ENCODE data around the gene INTS1.
"Not testable (repeated sequence)": the region's sequence is repeated elsewhere in the genome, so short reads cannot be mapped to it uniquely, and the experiment has no call there.

Gene INTS1

GRCh38 chr7:1520539-1521234 is 16.5 kb upstream of the INTS1 start:
- no peak overlapping the region for H3K4me3 ChIP-seq (ENCODE audit: low read depth, low read length)
- no peak for DNase-seq (ENCODE audit: low read depth)
- no peak for TF ChIP-seq CTCF (IDR thresholded peaks at IDR 0.05; ENCODE audit: insufficient read depth, low read depth, low read length, missing control alignments)

GRCh38 chr7:1519322-1519922 is 15.2 kb upstream of the INTS1 start:
- H3K4me3 ChIP-seq (ENCODE audit: low read depth, low read length); DNase-seq (ENCODE audit: low read depth): not testable (repeated sequence)

GRCh38 chr7:1516586-1517251 is 12.5 kb upstream of the INTS1 start:
- no peak for TF ChIP-seq CTCF (IDR thresholded peaks at IDR 0.05; ENCODE audit: insufficient read depth, low read depth, low read length, missing control alignments)
- H3K4me3 ChIP-seq (ENCODE audit: low read depth, low read length): no peak overlapping the region
- DNase-seq (ENCODE audit: low read depth): no peak

- H3K4me3 ChIP-seq (ENCODE audit: low read depth, low read length); DNase-seq (ENCODE audit: low read depth): not testable (repeated sequence)
These were observed 11.3 kb upstream of the INTS1 start for GRCh38 chr7:1515509-1515967.

- no peak for TF ChIP-seq CTCF (IDR thresholded peaks at IDR 0.05; ENCODE audit: insufficient read depth, low read depth, low read length, missing control alignments)
- H3K4me3 ChIP-seq (ENCODE audit: low read depth, low read length): no peak overlapping the region
- no peak for DNase-seq (ENCODE audit: low read depth)
These were observed 10.8 kb upstream of the INTS1 start for GRCh38 chr7:1514995-1515401.

- DNase-seq (ENCODE audit: low read depth): no peak
- no peak for TF ChIP-seq CTCF (IDR thresholded peaks at IDR 0.05; ENCODE audit: insufficient read depth, low read depth, low read length, missing control alignments)
- H3K4me3 ChIP-seq (ENCODE audit: low read depth, low read length): no peak overlapping the region
These were observed 10.2 kb upstream of the INTS1 start for GRCh38 chr7:1514407-1514806.

- no peak for TF ChIP-seq CTCF (IDR thresholded peaks at IDR 0.05; ENCODE audit: insufficient read depth, low read depth, low read length, missing control alignments)
- no peak overlapping the region for H3K4me3 ChIP-seq (ENCODE audit: low read depth, low read length)
- DNase-seq (ENCODE audit: low read depth): no peak
These were observed 9.5 kb upstream of the INTS1 start for GRCh38 chr7:1513657-1514095.

Data from GM12865 (cell line).